ENCODE measurements around the gene TNXB.
"Not testable (repeated sequence)": the region's sequence is repeated elsewhere in the genome, so short reads cannot be mapped to it uniquely, and the experiment has no call there.

The TNXB gene

GRCh38 chr6:32052626-32053025, 56.5 kb downstream of the TNXB start:
- not testable (repeated sequence) for DNase-seq

DNA sequence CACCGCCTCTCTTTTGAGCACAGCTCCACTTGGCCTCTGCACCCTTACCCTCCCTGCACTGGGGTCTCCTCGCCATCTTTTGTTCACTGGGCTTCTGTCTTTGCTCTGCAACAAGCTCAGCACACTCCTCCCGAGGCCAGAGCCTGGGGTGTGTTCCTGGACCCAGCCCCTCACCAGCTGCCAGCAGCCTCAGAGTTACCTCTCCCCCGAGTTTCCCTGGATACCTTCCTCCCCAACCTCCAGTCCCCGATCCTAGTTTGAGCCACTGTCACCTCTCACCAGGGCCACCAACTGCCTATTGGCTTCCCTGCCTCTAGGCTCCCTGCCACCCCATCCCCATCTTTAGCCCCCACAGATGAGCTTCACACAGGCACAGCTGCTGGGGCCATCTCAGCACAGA, 58.6 kb downstream of the TNXB start:
- DNase-seq = no peak

DNA sequence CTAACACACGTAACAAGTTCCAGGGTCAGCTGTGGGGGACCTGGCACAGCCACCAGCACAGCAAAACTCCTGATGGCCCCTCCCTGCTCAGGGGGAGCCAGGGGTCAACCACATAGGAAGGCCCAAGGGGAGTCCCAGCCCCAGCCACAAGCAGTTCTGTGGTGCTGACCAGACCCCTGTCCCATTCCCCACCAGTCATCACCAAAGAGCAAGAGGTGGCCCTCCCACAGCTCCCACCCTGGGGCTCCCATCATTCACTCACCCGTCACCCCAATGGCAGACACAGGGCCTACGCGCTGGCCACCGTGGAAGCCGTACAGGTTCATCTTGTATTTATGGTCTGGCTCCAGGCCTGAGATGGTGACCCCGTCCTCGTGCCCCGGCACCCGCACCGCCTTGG, 59.4 kb downstream of the TNXB start:
- DNase-seq = not testable (repeated sequence)

GRCh38 chr6:32049149-32049548, 60.0 kb downstream of the TNXB start:
- not testable (repeated sequence) for DNase-seq

DNA sequence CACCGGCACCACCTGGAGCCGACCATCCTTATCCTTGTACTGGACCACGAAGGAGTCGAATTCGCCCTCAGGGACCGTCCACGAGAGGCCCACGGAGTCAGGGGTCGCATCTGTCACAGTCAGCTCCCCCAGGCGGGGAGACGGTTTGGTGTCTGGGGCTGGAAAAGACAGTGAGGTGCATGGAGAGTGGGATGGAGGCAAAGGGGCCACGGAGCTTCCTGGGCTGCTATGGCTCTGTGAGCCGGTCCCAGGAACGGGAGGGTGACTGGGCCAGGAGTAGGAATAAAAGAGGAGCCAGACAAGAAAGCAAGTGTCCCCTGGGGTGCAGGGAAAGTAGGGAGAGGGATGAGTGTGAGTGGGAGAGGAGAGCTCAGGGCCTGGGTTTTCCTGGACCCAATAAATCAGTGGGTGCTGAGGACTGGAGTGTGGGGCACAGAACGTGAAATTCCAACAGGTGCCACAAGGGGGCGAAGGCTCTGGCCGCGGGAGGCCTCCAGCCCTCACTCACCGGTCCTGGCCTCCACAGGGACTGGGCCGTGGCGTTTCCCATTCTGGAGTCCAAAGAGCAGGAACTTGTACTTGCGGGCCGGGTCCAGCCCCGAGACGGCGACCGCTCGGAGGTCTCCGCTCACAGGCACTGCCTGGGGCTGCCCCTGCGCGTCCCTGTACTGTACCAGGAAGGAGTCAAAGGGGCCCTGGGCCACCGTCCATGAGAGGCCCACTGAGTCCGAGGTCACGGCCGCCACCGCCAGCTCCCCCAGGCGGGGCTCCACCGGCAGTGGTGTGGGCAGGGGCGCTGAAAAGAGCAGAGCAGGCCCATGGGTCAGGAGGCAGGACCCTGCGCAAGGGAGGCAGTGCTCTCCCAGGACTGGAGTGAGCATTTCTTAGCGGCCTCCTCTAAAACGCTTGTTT, 61.0 kb downstream of the TNXB start:
- DNase-seq = peak; percentile 75

DNA sequence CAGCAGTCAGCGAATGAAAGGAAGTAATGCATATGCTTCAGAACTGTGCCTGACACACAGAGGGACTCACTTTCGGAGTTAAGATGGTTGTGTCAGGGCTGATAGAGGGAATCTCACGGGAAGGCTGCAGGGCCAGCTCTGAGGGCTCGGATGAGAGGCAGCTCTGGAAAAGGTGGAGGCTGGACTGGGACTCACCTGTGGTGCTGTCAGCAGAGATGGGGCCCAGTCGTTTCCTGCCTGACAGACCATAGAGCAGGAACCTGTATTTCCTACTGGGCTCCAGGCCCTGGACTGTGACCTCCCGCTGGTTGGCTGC, 61.6 kb downstream of the TNXB start:
- DNase-seq = no peak

- DNase-seq = peak; percentile 84
Measured at GRCh38 chr6:32047084-32047478, 62.1 kb downstream of the TNXB start.

GRCh38 chr6:32046450-32047083, 62.6 kb downstream of the TNXB start:
- peak; percentile 66 for DNase-seq

DNA sequence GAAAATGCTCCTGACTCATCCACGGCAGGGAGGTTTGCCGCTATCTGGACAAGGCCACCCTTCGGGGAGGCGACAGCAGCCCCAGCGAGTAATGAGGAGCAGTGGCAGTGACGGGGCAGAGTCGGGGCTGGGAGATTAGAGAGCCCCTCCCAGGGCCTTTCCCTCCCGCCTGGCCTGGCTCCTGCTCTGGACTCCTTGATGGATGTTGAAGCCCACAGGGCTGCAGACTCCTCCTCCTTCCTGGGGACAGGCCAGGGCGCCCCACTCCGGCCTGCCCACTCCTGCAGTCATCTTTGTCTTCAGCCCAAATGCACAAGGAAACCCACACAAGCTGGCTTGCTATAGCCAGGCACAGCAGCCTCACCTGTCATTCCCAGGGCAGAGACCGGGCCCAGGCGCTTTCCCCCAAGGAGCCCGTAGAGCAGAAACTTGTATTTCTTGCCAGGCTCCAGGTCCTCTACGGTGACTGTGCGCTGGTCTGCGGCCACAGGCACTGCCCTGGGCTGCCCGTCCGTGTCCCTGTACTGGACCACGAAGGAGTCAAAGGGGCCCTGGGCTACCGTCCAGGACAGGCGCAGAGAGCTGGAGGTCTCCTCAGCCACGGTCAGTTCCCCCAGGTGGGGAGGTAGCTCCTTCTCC, 63.2 kb downstream of the TNXB start:
- peak; percentile 59 for DNase-seq

- DNase-seq = not testable (repeated sequence)
Measured at GRCh38 chr6:32044916-32045315, 64.2 kb downstream of the TNXB start.

GRCh38 chr6:32043589-32044380, 65.4 kb downstream of the TNXB start:
- DNase-seq = not testable (repeated sequence)

DNA sequence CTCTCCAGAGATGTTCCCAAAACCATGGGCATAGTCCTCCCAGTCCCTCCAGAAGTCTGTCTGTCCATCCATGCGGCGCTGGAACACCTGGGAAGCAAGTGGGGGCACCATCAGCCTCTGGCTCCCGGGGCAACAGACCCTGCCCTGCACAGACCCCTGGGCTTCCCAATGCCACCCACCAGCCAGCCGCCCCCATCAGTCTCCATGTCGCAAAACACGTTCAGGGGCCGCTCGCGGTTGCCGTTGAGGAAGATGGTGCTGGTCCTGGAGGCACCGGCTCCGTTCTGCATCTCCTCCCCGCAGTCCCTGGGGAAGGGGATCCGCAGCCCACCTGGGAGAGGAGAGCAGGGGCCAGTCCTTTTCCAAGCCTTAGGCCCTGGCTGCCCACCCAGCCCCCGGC, 66.9 kb downstream of the TNXB start:
- DNase-seq = not testable (repeated sequence)

GRCh38 chr6:32041385-32041784, 67.8 kb downstream of the TNXB start:
- DNase-seq = not testable (repeated sequence)

GRCh38 chr6:32041050-32041321, 68.2 kb downstream of the TNXB start:
- DNase-seq = not testable (repeated sequence)

DNA sequence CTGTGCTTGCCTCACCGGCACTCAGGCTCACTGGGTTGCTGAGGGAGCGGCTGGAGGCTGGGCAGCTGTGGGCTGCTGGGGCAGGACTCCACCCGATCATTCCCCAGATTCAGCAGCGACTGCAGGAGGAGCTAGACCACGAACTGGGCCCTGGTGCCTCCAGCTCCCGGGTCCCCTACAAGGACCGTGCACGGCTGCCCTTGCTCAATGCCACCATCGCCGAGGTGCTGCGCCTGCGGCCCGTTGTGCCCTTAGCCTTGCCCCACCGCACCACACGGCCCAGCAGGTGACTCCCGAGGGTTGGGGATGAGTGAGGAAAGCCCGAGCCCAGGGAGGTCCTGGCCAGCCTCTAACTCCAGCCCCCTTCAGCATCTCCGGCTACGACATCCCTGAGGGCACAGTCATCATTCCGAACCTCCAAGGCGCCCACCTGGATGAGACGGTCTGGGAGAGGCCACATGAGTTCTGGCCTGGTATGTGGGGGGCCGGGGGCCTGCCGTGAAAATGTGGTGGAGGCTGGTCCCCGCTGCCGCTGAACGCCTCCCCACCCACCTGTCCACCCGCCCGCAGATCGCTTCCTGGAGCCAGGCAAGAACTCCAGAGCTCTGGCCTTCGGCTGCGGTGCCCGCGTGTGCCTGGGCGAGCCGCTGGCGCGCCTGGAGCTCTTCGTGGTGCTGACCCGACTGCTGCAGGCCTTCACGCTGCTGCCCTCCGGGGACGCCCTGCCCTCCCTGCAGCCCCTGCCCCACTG, 68.7 kb downstream of the TNXB start:
- not testable (repeated sequence) for DNase-seq

GRCh38 chr6:32039321-32040274, 69.5 kb downstream of the TNXB start:
- DNase-seq = not testable (repeated sequence)

DNA sequence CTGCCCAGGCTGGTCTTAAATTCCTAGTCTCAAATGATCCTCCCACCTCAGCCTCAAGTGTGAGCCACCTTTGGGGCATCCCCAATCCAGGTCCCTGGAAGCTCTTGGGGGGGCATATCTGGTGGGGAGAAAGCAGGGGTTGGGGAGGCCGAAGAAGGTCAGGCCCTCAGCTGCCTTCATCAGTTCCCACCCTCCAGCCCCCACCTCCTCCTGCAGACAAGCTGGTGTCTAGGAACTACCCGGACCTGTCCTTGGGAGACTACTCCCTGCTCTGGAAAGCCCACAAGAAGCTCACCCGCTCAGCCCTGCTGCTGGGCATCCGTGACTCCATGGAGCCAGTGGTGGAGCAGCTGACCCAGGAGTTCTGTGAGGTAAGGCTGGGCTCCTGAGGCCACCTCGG, 70.3 kb downstream of the TNXB start:
- not testable (repeated sequence) for DNase-seq

DNA sequence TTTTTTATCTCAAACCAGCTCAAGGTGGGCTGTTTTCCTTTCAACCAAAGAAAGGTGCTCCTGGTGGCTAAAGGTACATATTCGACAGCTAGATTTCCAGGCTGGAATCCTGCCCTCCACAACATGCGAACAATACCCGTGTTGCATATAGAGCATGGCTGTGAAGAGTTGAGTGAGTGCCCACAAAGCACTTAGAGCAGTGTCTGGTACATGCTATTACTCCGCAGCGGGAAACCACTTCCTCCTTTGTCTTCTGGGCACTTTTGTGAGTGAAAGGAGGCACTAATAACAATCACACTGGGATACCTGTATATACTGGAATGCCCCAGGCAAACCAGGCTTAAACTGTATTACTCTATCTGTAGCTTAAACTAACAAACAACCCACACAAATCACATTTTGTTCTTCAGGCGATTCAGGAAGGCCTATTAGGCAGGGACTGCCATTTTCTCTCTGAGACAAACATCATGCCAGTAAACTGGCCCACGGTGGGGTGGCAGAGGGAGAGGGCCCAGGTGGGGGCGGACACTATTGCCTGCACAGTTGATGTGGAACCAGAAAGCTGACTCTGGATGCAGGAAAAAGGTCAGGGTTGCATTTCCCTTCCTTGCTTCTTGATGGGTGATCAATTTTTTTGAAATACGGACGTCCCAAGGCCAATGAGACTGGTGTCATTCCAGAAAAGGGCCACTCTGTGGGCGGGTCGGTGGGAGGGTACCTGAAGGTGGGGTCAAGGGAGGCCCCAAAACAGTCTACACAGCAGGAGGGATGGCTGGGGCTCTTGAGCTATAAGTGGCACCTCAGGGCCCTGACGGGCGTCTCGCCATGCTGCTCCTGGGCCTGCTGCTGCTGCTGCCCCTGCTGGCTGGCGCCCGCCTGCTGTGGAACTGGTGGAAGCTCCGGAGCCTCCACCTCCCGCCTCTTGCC, 71.3 kb downstream of the TNXB start, which contains the start of gene CYP21A2:
Gene CYP21A2, plus strand, starts transcription at position 818 of the 927 bp plus-strand sequence. Its CDS starts 8 bp downstream, at position 826.
- not testable (repeated sequence) for DNase-seq

- not testable (repeated sequence) for DNase-seq
Measured at GRCh38 chr6:32037136-32037535, 72.0 kb downstream of the TNXB start.

Data from islet precursor cell (in vitro differentiated cells).